CD14-positive monocyte (primary cell): ENCODE data around the gene MBP. TPM values are rescaled to one million over a fixed set of nuclear protein-coding genes. Genes with fewer than 3 reads are reported as not detected.
A peak's percentile ranks its signal among the peaks of the same experiment; 100 is the strongest.

Experiments used
- DNase-seq, 3 donors: peaks; one replicate each; pipeline ENCODE4 v3.0.0-alpha.2; 2011 to 2022
- H2AFZ ChIP-seq: 2 replicates; pipeline ENCODE4 v1.6.0; 2012; ENCODE audit warnings: mild to moderate bottlenecking, low read depth, low read length, inconsistent platforms; ENCODE audit not compliant: insufficient read depth, poor library complexity, severe bottlenecking
- H3K27ac ChIP-seq, 2 donors: 1 replicate in 1 of 2; 2 replicates in 1 of 2; pipeline ENCODE4 v1.5.1; 2012 to 2013; ENCODE audit warnings: low read length in 2 of 2, control low read depth in 1 of 2, inconsistent platforms in 1 of 2, low read depth in 1 of 2, mild to moderate bottlenecking in 1 of 2
- H3K27me3 ChIP-seq, 2 donors: one replicate each; pipeline versions ENCODE4 v1.6.0 to v1.6.1; 2011 to 2013; ENCODE audit warnings: low read length in 2 of 2; ENCODE audit not compliant: control insufficient read depth in 2 of 2, insufficient read depth in 2 of 2
- H3K36me3 ChIP-seq, 2 donors: replicated peaks in 1 of 2; 1 replicate in 1 of 2; 2 replicates in 1 of 2; pipeline versions ENCODE4 v1.5.1 to v1.6.1; 2012 to 2013; ENCODE audit warnings: low read length in 2 of 2, control low read depth in 1 of 2, inconsistent platforms in 1 of 2, mild to moderate bottlenecking in 1 of 2; ENCODE audit not compliant: insufficient read depth in 2 of 2, control insufficient read depth in 1 of 2
- H3K4me1 ChIP-seq, 2 donors: 1 replicate in 1 of 2; 2 replicates in 1 of 2; pipeline versions ENCODE4 v1.5.1 to v1.6.1; 2012 to 2013; ENCODE audit warnings: low read length in 2 of 2, control low read depth in 1 of 2, inconsistent platforms in 1 of 2, mild to moderate bottlenecking in 1 of 2, moderate library complexity in 1 of 2; ENCODE audit not compliant: insufficient read depth in 2 of 2, control insufficient read depth in 1 of 2
- H3K4me2 ChIP-seq: replicated peaks from 2 replicates; pipeline ENCODE3; 2012; ENCODE audit warnings: low read length, moderate library complexity, mild to moderate bottlenecking; ENCODE audit not compliant: poor library complexity, severe bottlenecking; ENCODE audit errors: extremely low read depth
- H3K4me3 ChIP-seq, 3 experiments: fragments of 200-600 bp in 1 of 3; sonication (generic) in 1 of 3; replicated peaks in 1 of 3; 1 replicate in 2 of 3; 2 replicates in 1 of 3; pipeline ENCODE4 v1.5.1; 2011 to 2013; ENCODE audit warnings: low read length in 3 of 3, mild to moderate bottlenecking in 3 of 3, control low read depth in 2 of 3, low read depth in 2 of 3, inconsistent platforms in 1 of 3, moderate library complexity in 1 of 3
- H3K79me2 ChIP-seq: 2 replicates; pipeline ENCODE4 v1.6.0; 2012; ENCODE audit warnings: mild to moderate bottlenecking, control low read depth, inconsistent platforms, low read length, moderate library complexity; ENCODE audit not compliant: insufficient read depth
- H3K9ac ChIP-seq: 2 replicates; pipeline ENCODE4 v1.6.0; 2017; ENCODE audit warnings: low read length, mild to moderate bottlenecking; ENCODE audit not compliant: insufficient read depth, poor library complexity, severe bottlenecking
- H3K9me3 ChIP-seq, 2 donors: replicated peaks in 1 of 2; 1 replicate in 1 of 2; 2 replicates in 1 of 2; pipeline versions ENCODE4 v1.5.1 to v1.6.1; 2012 to 2013; ENCODE audit warnings: low read length in 2 of 2, control low read depth in 1 of 2; ENCODE audit not compliant: control insufficient read depth in 1 of 2, insufficient read depth in 1 of 2
- H4K20me1 ChIP-seq: 2 replicates; pipeline ENCODE4 v1.6.0; 2012; ENCODE audit warnings: mild to moderate bottlenecking, low read length, control low read depth, moderate library complexity; ENCODE audit not compliant: insufficient read depth
- H3K27ac Mint-ChIP-seq, 7 donors: one replicate each; pipeline ENCODE4 v1.8.0; 2020; ENCODE audit warnings: mild to moderate bottlenecking in 7 of 7, mixed read lengths in 7 of 7, moderate library complexity in 6 of 7, inconsistent platforms in 2 of 7
- H3K27me3 Mint-ChIP-seq, 3 donors: one replicate each; pipeline ENCODE4 v1.8.0; 2021 to 2022; ENCODE audit warnings: low read depth in 3 of 3, mild to moderate bottlenecking in 3 of 3, mixed read lengths in 3 of 3, moderate library complexity in 3 of 3, inconsistent platforms in 1 of 3
- H3K36me3 Mint-ChIP-seq, 2 donors: one replicate each; pipeline ENCODE4 v1.8.0; 2020; ENCODE audit warnings: mixed read lengths in 2 of 2, inconsistent platforms in 1 of 2, mild to moderate bottlenecking in 1 of 2
- H3K4me1 Mint-ChIP-seq: one replicate; pipeline ENCODE4 v1.8.0; 2020; ENCODE audit warnings: mild to moderate bottlenecking, mixed read lengths
- H3K4me3 Mint-ChIP-seq, 2 donors: one replicate each; pipeline ENCODE4 v1.8.0; 2020; ENCODE audit warnings: mild to moderate bottlenecking in 2 of 2, mixed read lengths in 2 of 2, moderate library complexity in 1 of 2
- H3K9me3 Mint-ChIP-seq, 7 donors: one replicate each; pipeline ENCODE4 v1.8.0; 2020 to 2022; ENCODE audit warnings: mixed read lengths in 7 of 7, mild to moderate bottlenecking in 6 of 7, moderate library complexity in 6 of 7, inconsistent platforms in 2 of 7
- WGBS: methylation state at CpG from one replicate; pipeline ENCODE4 v1.1.5; 2013; ENCODE audit warnings: missing lambda C conversion rate; ENCODE audit not compliant: insufficient coverage; 5-methylcytosine and 5-hydroxymethylcytosine counted together
- intact Hi-C, 2 donors: fragments of 100-400 bp; cut with micrococcal nuclease; formaldehyde crosslinking; loops; one replicate each; pipeline versions ENCODE4 v1.15.0 to v1.15.1; 2023
- polyA plus RNA-seq, 3 donors: library from polyadenylated mRNA; depleted of rRNA in 1 of 3; unstranded in 2 of 3; stranded (reverse) in 1 of 3; fragments of 300-500 nt in 2 of 3; fragments of >200 nt in 1 of 3; fragmentation: Illumina TruSeq in 2 of 3; gene quantifications; 1 replicate in 2 of 3; 2 replicates in 1 of 3; pipeline ENCODE4 v1.2.3, GENCODE V29; 2012 to 2021
- TF ChIP-seq, protein P1 (sequence below): fragments of 200-600 bp; IDR thresholded peaks from one replicate; pipeline ENCODE4 v1.8.0; 2022; ENCODE audit warnings: antibody characterized with exemption, mild to moderate bottlenecking

Gene MBP
- polyA plus RNA-seq, 3 donors, result 47.7 to 81.0 (median 50.4) TPM

- H3K79me2 ChIP-seq, result no peaks in the 10 kb centered on the region
- H3K27ac Mint-ChIP-seq, result peak overlapping the region in 1 of 7 donors; percentile 32
- no peak overlapping the region for H3K4me3 Mint-ChIP-seq
- WGBS, result 96% methylated on average over 27 of the region's 28 CpGs
- peaks cover 22% of the 10 kb centered on the region for H3K4me1 Mint-ChIP-seq
- no peaks in the 10 kb centered on the region for H4K20me1 ChIP-seq
- H2AFZ ChIP-seq, result no peak overlapping the region
- no peak overlapping the region for H3K4me2 ChIP-seq
- DNase-seq, result no peak
- peaks cover 0 to 1% of the 10 kb centered on the region in 2 donors for H3K36me3 Mint-ChIP-seq
- no peaks in the 10 kb centered on the region for H3K36me3 ChIP-seq
- H3K4me3 ChIP-seq, result no peak overlapping the region
- peaks cover 0 to 2% (median 0%) of the 10 kb centered on the region in 7 donors for H3K9me3 Mint-ChIP-seq
- no peak overlapping the region for H3K27ac ChIP-seq
- intact Hi-C loops, result loop anchor here in 1 of 2 donors (10.0 kb wide), 1 partner anchor 185 kb away; no protein-coding TSS in a partner anchor
- peaks cover 1 to 8% (median 3%) of the 10 kb centered on the region in 3 donors for H3K27me3 Mint-ChIP-seq
- H3K4me1 ChIP-seq, result peaks cover 21 to 22% of the 10 kb centered on the region in 2 donors
- no peaks in the 10 kb centered on the region for H3K27me3 ChIP-seq
- H3K9me3 ChIP-seq, result no peaks in the 10 kb centered on the region
- TF ChIP-seq, protein P1, sequence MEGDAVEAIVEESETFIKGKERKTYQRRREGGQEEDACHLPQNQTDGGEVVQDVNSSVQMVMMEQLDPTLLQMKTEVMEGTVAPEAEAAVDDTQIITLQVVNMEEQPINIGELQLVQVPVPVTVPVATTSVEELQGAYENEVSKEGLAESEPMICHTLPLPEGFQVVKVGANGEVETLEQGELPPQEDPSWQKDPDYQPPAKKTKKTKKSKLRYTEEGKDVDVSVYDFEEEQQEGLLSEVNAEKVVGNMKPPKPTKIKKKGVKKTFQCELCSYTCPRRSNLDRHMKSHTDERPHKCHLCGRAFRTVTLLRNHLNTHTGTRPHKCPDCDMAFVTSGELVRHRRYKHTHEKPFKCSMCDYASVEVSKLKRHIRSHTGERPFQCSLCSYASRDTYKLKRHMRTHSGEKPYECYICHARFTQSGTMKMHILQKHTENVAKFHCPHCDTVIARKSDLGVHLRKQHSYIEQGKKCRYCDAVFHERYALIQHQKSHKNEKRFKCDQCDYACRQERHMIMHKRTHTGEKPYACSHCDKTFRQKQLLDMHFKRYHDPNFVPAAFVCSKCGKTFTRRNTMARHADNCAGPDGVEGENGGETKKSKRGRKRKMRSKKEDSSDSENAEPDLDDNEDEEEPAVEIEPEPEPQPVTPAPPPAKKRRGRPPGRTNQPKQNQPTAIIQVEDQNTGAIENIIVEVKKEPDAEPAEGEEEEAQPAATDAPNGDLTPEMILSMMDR, result no peak
- no peak overlapping the region for H3K9ac ChIP-seq
Measured at GRCh38 chr18:76989647-76990190, 142.9 kb downstream of the MBP start.

GRCh38 chr18:76988827-76989646 is 143.5 kb downstream of the MBP start:
- Histone ChIP-seq H3K27me3 (no peaks in the 10 kb centered on the region), H2AFZ (no peak overlapping the region), H3K9ac (no peak overlapping the region), H4K20me1 (no peaks in the 10 kb centered on the region), H3K79me2 (no peaks in the 10 kb centered on the region), H3K4me2 (no peak overlapping the region), H3K36me3 (no peaks in the 10 kb centered on the region), H3K4me3 (no peak overlapping the region), H3K27ac (no peak overlapping the region), H3K9me3 (no peaks in the 10 kb centered on the region), H3K4me1 (peaks cover 21 to 22% of the 10 kb centered on the region in 2 donors)
- Mint-ChIP-seq H3K27me3 (peaks cover 1 to 8% (median 3%) of the 10 kb centered on the region in 3 donors), H3K4me1 (peaks cover 22% of the 10 kb centered on the region), H3K9me3 (peaks cover 0 to 2% (median 0%) of the 10 kb centered on the region in 7 donors), H3K36me3 (peaks cover 0 to 1% of the 10 kb centered on the region in 2 donors), H3K27ac (peak overlapping the region in 1 of 7 donors; percentile 53), H3K4me3 (no peak overlapping the region)
- WGBS, result 96% methylated on average over 22 of the region's 29 CpGs
- intact Hi-C loops, result loop anchor here in 1 of 2 donors (10.0 kb wide), 1 partner anchor 184 kb away; no protein-coding TSS in a partner anchor
- DNase-seq, result no peak
- TF ChIP-seq, protein P1, result no peak
